GM12878 (cell line): ENCODE data around the gene LRP3. TPM values are rescaled to one million over a fixed set of nuclear protein-coding genes. Genes with fewer than 3 reads are reported as not detected.

Experiments
- ATAC-seq: fragments of 200-7000 bp; cut with Tn5 transposase; 3 replicates; pipeline ENCODE4 v1.9.1; 2020; ENCODE audit warnings: mild to moderate bottlenecking, moderate library complexity
- BruUV-seq: library from RNA; stranded (reverse); fragments of 400-500 nt; replicated peaks from 2 replicates; lab custom pipeline; 2021; lab: Mats Ljungman, UMichigan
- CTCF ChIA-PET: fragments of 300-600 bp; sonication (Branson Sonifier 250); formaldehyde crosslinking; extraction: SDS; loops from one replicate; lab custom pipeline; 2021; ENCODE audit warnings: inconsistent platforms; lab: Yijun Ruan, JAX
- POLR2A ChIA-PET: fragments of 350-600 bp; formaldehyde crosslinking; extraction: SDS; loops from one replicate; lab custom pipeline; 2021; ENCODE audit warnings: inconsistent platforms; lab: Charles Lee
- RAD21 ChIA-PET: fragments of 300-600 bp; sonication (Branson Sonifier 250); formaldehyde crosslinking; loops from one replicate; lab custom pipeline; 2023; ENCODE audit warnings: antibody characterized with exemption; ENCODE audit not compliant: unreplicated experiment; lab: Charles Lee
- SMC1A ChIA-PET: fragments of 300-600 bp; sonication (Branson Sonifier 250); formaldehyde crosslinking; loops from one replicate; lab custom pipeline; 2023; ENCODE audit not compliant: unreplicated experiment, uncharacterized antibody; lab: Charles Lee
- DNase-seq: peaks from one replicate; pipeline ENCODE4 v3.0.0-alpha.2; 2011; ENCODE audit warnings: low read depth, low spot score
- FAIRE-seq: peaks from 3 replicates; lab custom pipeline; 2011; peaks lifted over from hg19 to GRCh38; lab: Jason Lieb, UNC
- H2AFZ ChIP-seq: 2 replicates; pipeline ENCODE4 v1.6.0; 2011; ENCODE audit warnings: low read depth, low read length, control low read depth; ENCODE audit not compliant: control insufficient read depth
- H3K27ac ChIP-seq: 2 replicates; pipeline ENCODE4 v1.5.1; 2011; ENCODE audit warnings: control low read depth; ENCODE audit not compliant: control insufficient read depth, insufficient read depth
- H3K27me3 ChIP-seq, 2 experiments: replicated peaks in 1 of 2; 2 replicates each; pipeline versions ENCODE4 v1.6.0 to v1.6.1; 2011; ENCODE audit warnings: low read length in 1 of 2; ENCODE audit not compliant: control insufficient read depth in 2 of 2, insufficient read depth in 2 of 2
- H3K36me3 ChIP-seq, 2 experiments: 2 replicates each; pipeline ENCODE4 v1.5.1; 2011; ENCODE audit warnings: low read length in 1 of 2; ENCODE audit not compliant: control insufficient read depth in 2 of 2, insufficient read depth in 2 of 2
- H3K4me1 ChIP-seq: 2 replicates; pipeline ENCODE4 v1.6.1; 2011; ENCODE audit warnings: mild to moderate bottlenecking, low read length, moderate library complexity, mixed read lengths; ENCODE audit not compliant: control insufficient read depth, insufficient read depth
- H3K4me2 ChIP-seq: 2 replicates; pipeline ENCODE4 v1.6.0; 2011; ENCODE audit warnings: control low read depth; ENCODE audit not compliant: control insufficient read depth, insufficient read depth
- H3K4me3 ChIP-seq: fragments of 200-600 bp; sonication (generic); 2 replicates; pipeline ENCODE4 v1.5.1; 2016
- H3K79me2 ChIP-seq: 2 replicates; pipeline ENCODE4 v1.6.0; 2011; ENCODE audit warnings: low read length; ENCODE audit not compliant: control insufficient read depth, insufficient read depth
- H3K9ac ChIP-seq: 2 replicates; pipeline ENCODE4 v1.8.0; 2011; ENCODE audit warnings: low read length, control low read depth, mixed read lengths; ENCODE audit not compliant: control insufficient read depth, insufficient read depth
- H3K9me3 ChIP-seq: replicated peaks from 3 replicates; pipeline ENCODE4 v1.5.1; 2011; ENCODE audit warnings: mild to moderate bottlenecking, low read length; ENCODE audit not compliant: control insufficient read depth, insufficient read depth
- H4K20me1 ChIP-seq: 2 replicates; pipeline ENCODE4 v1.6.0; 2011; ENCODE audit not compliant: control insufficient read depth, insufficient read depth
- CHD4 ChIP-seq: fragments of 200-600 bp; sonication (generic); IDR thresholded peaks from 2 replicates; pipeline ENCODE4 v1.6.1; 2016; ENCODE audit warnings: mild to moderate bottlenecking
- DPF2 ChIP-seq: fragments of 450-650 bp; IDR thresholded peaks from 2 replicates; pipeline ENCODE4 v1.6.1; 2017; ENCODE audit warnings: mild to moderate bottlenecking
- ETV6 ChIP-seq, 2 experiments: fragments of 450-650 bp in 1 of 2; IDR thresholded peaks in 1 of 2; conservative IDR thresholded peaks in 1 of 2; 2 replicates each; pipeline ENCODE4 v1.6.1; 2014; ENCODE audit warnings: antibody characterized with exemption in 1 of 2, borderline replicate concordance in 1 of 2, low read depth in 1 of 2, mild to moderate bottlenecking in 1 of 2, moderate library complexity in 1 of 2
- HDAC2 ChIP-seq: fragments of 200-600 bp; sonication (generic); IDR thresholded peaks from 2 replicates; pipeline ENCODE4 v1.6.1; 2017
- JUNB ChIP-seq: IDR thresholded peaks from 2 replicates; pipeline ENCODE4 v1.6.1; 2016; ENCODE audit warnings: antibody characterized with exemption, mild to moderate bottlenecking
- KLF5 ChIP-seq: fragments of 450-650 bp; IDR thresholded peaks from 2 replicates; pipeline ENCODE4 v1.6.1; 2014; ENCODE audit warnings: mild to moderate bottlenecking; ENCODE audit not compliant: partially characterized antibody
- MEF2B ChIP-seq: fragments of 450-650 bp; IDR thresholded peaks from 2 replicates; pipeline ENCODE4 v1.6.1; 2018; ENCODE audit warnings: mild to moderate bottlenecking, moderate library complexity; ENCODE audit not compliant: partially characterized antibody, poor library complexity, severe bottlenecking
- MYC ChIP-seq: IDR thresholded peaks from 2 replicates; pipeline ENCODE4 v1.6.1; 2011; ENCODE audit warnings: mild to moderate bottlenecking, low read length, moderate library complexity, inconsistent platforms; ENCODE audit not compliant: insufficient read depth, insufficient replicate concordance, insufficient read length, severe bottlenecking
- NR2F1 ChIP-seq: fragments of 450-650 bp; conservative IDR thresholded peaks from 2 replicates; pipeline ENCODE4 v1.6.1; 2017; ENCODE audit warnings: mild to moderate bottlenecking
- PBX3 ChIP-seq: IDR thresholded peaks from 2 replicates; pipeline ENCODE4 v1.6.1; 2011; ENCODE audit warnings: mild to moderate bottlenecking, low read depth, low read length, moderate library complexity; ENCODE audit not compliant: insufficient replicate concordance
- RCOR1 ChIP-seq: conservative IDR thresholded peaks from 2 replicates; pipeline ENCODE4 v1.6.1; 2012; ENCODE audit warnings: low read depth, low read length, improper control_type of control experiment
- TBL1XR1 ChIP-seq: IDR thresholded peaks from 2 replicates; pipeline ENCODE4 v1.6.1; 2012; ENCODE audit warnings: low read depth, low read length, improper control_type of control experiment
- USF2 ChIP-seq: IDR thresholded peaks from 2 replicates; pipeline ENCODE4 v1.6.1; 2011; ENCODE audit warnings: low read depth, low read length, improper control_type of control experiment, borderline replicate concordance
- ZBED1 ChIP-seq: IDR thresholded peaks from 2 replicates; pipeline ENCODE4 v1.6.1; 2016; ENCODE audit warnings: borderline replicate concordance
- WGBS: methylation state at CpG from one replicate; pipeline ENCODE4 v1.1.6; 2016; ENCODE audit warnings: low lambda C conversion rate; ENCODE audit not compliant: insufficient replicate concordance, insufficient coverage; ENCODE audit errors: missing lambda C conversion rate; 5-methylcytosine and 5-hydroxymethylcytosine counted together
- in situ Hi-C: fragments of 300-500 bp; cut with MboI; formaldehyde crosslinking; loops from 9 replicates; pipeline ENCODE4 v1.14.3; 2018; ENCODE audit warnings: mixed read lengths
- intact Hi-C: fragments of 100-400 bp; cut with micrococcal nuclease; formaldehyde crosslinking; loops from one replicate; pipeline ENCODE4 v1.14.2; 2022; ENCODE audit not compliant: unreplicated experiment
- polyA plus RNA-seq, 11 experiments: library from polyadenylated mRNA; depleted of rRNA in 4 of 11; unstranded in 6 of 11; stranded (reverse) in 5 of 11; fragments of >200 nt; fragmentation: Nextera tagmentation in 4 of 11; fragmentation: Illumina TruSeq in 1 of 11; extraction: Ambion mirVana in 4 of 11; extraction: Trizol in 1 of 11; gene quantifications; 1 replicate in 1 of 11; 2 replicates in 10 of 11; pipeline versions ENCODE4 v1.2.1 to v1.2.3, GENCODE V29; 2011 to 2016; ENCODE audit warnings: inconsistent platforms in 2 of 11, missing spikeins in 2 of 11, low read depth in 1 of 11
- total RNA-seq, 4 experiments: library from RNA; depleted of rRNA in 3 of 4; stranded (reverse); fragments of >200 nt in 3 of 4; fragmentation: Illumina TruSeq in 1 of 4; extraction: Trizol in 1 of 4; gene quantifications; 2 replicates each; pipeline versions ENCODE4 v1.2.1 to v1.2.3, GENCODE V29; 2013 to 2021
- TF ChIP-seq, protein P1 (sequence below): fragments of 450-650 bp; formaldehyde crosslinking; IDR thresholded peaks from 2 replicates; pipeline ENCODE4 v1.4.0; 2020; ENCODE audit warnings: mild to moderate bottlenecking, moderate library complexity

The LRP3 gene
- total and polyA plus RNA-seq, 10 of the 15 experiments (the other 5 are each of a cell fraction or from before 2014, with no cell fraction given) = 0.12 to 3.2 (median 0.64) TPM; not detected in 2

- TF ChIP-seq, protein P1, sequence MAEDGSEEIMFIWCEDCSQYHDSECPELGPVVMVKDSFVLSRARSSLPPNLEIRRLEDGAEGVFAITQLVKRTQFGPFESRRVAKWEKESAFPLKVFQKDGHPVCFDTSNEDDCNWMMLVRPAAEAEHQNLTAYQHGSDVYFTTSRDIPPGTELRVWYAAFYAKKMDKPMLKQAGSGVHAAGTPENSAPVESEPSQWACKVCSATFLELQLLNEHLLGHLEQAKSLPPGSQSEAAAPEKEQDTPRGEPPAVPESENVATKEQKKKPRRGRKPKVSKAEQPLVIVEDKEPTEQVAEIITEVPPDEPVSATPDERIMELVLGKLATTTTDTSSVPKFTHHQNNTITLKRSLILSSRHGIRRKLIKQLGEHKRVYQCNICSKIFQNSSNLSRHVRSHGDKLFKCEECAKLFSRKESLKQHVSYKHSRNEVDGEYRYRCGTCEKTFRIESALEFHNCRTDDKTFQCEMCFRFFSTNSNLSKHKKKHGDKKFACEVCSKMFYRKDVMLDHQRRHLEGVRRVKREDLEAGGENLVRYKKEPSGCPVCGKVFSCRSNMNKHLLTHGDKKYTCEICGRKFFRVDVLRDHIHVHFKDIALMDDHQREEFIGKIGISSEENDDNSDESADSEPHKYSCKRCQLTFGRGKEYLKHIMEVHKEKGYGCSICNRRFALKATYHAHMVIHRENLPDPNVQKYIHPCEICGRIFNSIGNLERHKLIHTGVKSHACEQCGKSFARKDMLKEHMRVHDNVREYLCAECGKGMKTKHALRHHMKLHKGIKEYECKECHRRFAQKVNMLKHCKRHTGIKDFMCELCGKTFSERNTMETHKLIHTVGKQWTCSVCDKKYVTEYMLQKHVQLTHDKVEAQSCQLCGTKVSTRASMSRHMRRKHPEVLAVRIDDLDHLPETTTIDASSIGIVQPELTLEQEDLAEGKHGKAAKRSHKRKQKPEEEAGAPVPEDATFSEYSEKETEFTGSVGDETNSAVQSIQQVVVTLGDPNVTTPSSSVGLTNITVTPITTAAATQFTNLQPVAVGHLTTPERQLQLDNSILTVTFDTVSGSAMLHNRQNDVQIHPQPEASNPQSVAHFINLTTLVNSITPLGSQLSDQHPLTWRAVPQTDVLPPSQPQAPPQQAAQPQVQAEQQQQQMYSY (CRISPR knock-in tag) = no peak
- TF ChIP-seq NR2F1 (no peak), USF2 (no peak), CHD4 (no peak), JUNB (no peak), DPF2 (no peak), HDAC2 (no peak)
Measured at GRCh38 chr19:33256261-33256660, 62.1 kb downstream of the LRP3 start (continued).

- FAIRE-seq (no peak), ATAC-seq (no peak)
- TF ChIP-seq MYC (no peak), ETV6 (conservative IDR thresholded peaks at IDR 0.05 in 1 of 2, IDR thresholded peaks at IDR 0.05 in 1 of 2; ENCODE audit: borderline replicate concordance in 1 of 2, low read depth in 1 of 2) (no peak), MEF2B (no peak), ZBED1 (no peak), KLF5 (no peak), PBX3 (no peak), TBL1XR1 (no peak), RCOR1 (no peak)
Measured at GRCh38 chr19:33257828-33258227, 63.7 kb downstream of the LRP3 start.

More at GRCh38 chr19:33257828-33258227, 63.7 kb downstream of the LRP3 start:
- intact Hi-C loops = no loop called here
- Histone ChIP-seq H3K27ac (no peak overlapping the region), H3K36me3 (no peaks in the 10 kb centered on the region), H3K9me3 (no peaks in the 10 kb centered on the region), H3K79me2 (no peaks in the 10 kb centered on the region), H3K4me1 (peaks cover 3% of the 10 kb centered on the region), H2AFZ (no peak overlapping the region), H4K20me1 (no peaks in the 10 kb centered on the region), H3K4me3 (no peak overlapping the region), H3K9ac (no peak overlapping the region), H3K27me3 (no peaks in the 10 kb centered on the region; a peak in 1 of 4 replicates), H3K4me2 (no peak overlapping the region)
- ChIA-PET POLR2A (no interaction called here), SMC1A (interaction anchor here (0.6 kb wide), 1 partner anchor 325 kb away, joined by 3 read pairs; no protein-coding TSS in a partner anchor), RAD21 (interaction anchor here (1.0 kb wide), 1 partner anchor 15 kb away, joined by 3 read pairs; no protein-coding TSS in a partner anchor), CTCF (interaction anchor here (0.6 to 1.0 kb wide), 2 partner anchors 23 to 232 kb away, joined by 3 read pairs; no protein-coding TSS in a partner anchor)
- WGBS = 89% methylated on average over 2 of the region's 2 CpGs
- DNase-seq = no peak
- no TSS peak for BruUV-seq
- in situ Hi-C loops = no loop called here
